ENCODE results near the gene PDGFRA.

The PDGFRA gene

DNA sequence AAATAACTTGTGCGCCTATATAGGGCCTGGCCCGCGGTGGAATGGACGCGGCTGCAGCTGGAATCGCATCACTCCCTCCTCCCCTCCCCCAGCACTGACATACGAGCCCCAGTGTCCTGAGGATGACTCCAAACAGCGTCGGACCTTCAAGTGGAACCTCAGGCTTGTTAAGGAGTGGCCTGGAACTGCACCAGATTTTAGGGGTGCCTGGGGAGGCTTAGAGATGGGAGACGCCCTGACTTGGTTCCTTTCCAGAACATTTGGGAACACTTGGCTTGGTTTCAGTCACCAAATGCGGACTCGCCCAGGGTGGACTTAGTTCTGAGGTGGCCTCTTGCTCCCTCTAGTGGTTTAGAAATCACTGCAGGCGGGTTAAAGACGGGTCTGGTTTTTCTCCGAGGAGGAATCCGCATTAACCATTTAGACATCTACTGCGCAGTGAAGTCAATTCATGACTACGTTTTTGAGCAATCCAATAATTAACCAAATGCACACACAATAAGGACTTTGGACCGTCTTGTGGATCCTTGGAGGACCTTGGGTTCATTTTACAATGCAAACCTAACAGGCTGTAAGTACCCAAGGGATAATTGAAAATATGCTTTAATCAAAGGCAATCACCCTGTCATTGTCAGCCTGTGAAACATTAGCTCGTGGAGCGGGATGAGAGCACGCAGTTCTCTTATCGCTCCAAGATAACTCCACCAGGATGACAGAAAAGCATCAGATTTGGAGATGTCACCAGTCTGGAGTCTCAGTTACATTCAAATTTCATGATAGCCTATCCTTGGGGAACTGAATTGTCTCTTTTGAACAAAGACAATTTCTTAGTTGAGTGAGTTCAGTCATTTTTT lies 11.2 kb upstream of the PDGFRA start:
- peak; percentile 90 for DNase-seq (ENCODE audit: extremely low read depth, low read depth)
- TF ChIP-seq, protein P1, sequence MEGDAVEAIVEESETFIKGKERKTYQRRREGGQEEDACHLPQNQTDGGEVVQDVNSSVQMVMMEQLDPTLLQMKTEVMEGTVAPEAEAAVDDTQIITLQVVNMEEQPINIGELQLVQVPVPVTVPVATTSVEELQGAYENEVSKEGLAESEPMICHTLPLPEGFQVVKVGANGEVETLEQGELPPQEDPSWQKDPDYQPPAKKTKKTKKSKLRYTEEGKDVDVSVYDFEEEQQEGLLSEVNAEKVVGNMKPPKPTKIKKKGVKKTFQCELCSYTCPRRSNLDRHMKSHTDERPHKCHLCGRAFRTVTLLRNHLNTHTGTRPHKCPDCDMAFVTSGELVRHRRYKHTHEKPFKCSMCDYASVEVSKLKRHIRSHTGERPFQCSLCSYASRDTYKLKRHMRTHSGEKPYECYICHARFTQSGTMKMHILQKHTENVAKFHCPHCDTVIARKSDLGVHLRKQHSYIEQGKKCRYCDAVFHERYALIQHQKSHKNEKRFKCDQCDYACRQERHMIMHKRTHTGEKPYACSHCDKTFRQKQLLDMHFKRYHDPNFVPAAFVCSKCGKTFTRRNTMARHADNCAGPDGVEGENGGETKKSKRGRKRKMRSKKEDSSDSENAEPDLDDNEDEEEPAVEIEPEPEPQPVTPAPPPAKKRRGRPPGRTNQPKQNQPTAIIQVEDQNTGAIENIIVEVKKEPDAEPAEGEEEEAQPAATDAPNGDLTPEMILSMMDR (IDR thresholded peaks at IDR 0.05; ENCODE audit: low read depth, low read length): peak; percentile 87

DNA sequence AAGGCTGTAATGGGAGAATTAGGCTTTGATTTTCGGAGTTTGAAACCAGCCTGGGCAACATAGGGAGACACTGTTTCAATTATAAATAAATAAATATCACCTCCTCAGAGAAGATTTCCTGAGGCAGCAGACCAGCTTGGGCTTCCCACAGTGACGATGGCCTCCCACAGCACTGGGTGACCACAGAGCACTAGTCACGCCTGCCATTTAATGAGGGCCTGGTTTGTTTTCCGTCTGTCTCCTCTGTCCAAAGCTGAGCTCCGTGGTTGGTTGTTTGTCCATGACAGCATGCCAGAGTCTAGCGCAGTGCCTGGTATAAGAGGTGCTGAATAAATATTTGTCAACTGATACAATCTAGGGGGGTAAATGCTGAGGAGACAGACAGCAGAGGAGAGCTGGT lies 10.4 kb upstream of the PDGFRA start:
- DNase-seq (ENCODE audit: extremely low read depth, low read depth): no peak
- TF ChIP-seq, protein P1 (IDR thresholded peaks at IDR 0.05; ENCODE audit: low read depth, low read length): no peak

DNA sequence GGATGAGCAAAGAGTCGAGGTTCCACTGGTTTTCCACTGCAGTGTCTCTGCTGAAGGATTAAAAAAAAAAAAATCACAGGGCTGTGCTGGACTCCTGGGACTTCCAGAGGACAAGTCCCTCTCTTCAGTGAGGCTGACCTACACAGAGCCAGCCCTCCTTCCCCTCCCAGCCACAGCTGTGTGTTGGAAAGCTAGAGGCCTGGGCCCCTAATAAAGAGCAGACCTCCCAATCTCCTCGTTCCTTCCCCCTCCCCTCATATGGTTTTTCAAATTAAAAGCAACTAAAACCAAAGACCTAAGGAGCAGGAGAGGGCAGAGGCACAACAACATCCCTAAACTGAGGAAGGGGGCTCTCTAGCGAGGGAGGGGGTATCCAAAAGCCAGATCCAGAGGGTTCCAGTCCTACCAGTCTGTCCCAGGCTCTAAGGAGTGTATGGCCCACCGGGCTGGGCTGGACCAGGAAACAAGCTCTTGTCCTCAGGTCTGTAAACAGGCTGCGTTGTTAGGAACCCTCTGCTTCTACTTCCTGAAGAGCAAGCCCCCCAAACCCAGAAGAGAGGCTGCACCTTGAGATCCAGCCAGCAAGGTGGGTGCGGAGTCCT lies 4.0 kb upstream of the PDGFRA start:
- DNase-seq (ENCODE audit: extremely low read depth, low read depth): no peak
- TF ChIP-seq, protein P1 (IDR thresholded peaks at IDR 0.05; ENCODE audit: low read depth, low read length): no peak

DNA sequence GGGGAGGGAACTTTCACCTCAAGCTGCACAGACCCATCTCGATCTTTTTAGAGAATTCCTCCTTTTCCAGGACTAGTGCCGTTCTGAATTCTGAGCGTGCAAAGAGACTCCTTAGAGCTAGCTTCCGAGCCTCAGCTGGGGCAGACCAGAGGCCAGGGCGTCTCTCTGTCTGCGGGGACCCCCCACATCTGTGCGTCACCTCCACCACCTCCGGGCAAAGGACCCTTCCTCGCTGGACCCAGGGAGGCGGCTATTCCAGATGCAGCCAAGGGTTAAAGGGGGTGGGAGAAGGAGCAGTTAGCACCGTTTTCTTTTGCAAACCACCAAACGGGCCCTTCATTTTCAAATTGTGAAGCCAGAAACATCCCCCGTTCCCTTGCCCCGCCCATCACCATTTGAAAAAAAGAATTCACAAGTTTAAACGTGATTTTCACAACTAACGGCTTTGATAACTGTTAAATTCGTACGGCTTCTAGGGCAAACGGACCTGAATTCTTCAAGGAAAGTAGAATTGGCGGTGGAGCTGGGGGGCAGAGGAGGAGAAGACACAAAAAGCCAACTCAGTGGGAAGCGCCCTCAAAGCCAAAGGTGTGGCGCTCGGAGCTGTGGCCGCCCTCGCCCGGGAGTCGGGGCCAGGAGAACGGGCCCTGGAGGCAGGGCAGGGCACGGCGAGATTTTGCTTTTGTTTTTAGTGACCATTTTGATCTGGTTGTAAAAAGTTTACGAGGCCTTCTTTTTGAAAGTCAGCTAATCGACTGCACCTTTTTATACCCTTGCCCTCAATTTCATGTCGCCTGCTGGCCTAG lies 3.3 kb upstream of the PDGFRA start:
- DNase-seq (ENCODE audit: extremely low read depth, low read depth): no peak
- TF ChIP-seq, protein P1 (IDR thresholded peaks at IDR 0.05; ENCODE audit: low read depth, low read length): no peak

DNA sequence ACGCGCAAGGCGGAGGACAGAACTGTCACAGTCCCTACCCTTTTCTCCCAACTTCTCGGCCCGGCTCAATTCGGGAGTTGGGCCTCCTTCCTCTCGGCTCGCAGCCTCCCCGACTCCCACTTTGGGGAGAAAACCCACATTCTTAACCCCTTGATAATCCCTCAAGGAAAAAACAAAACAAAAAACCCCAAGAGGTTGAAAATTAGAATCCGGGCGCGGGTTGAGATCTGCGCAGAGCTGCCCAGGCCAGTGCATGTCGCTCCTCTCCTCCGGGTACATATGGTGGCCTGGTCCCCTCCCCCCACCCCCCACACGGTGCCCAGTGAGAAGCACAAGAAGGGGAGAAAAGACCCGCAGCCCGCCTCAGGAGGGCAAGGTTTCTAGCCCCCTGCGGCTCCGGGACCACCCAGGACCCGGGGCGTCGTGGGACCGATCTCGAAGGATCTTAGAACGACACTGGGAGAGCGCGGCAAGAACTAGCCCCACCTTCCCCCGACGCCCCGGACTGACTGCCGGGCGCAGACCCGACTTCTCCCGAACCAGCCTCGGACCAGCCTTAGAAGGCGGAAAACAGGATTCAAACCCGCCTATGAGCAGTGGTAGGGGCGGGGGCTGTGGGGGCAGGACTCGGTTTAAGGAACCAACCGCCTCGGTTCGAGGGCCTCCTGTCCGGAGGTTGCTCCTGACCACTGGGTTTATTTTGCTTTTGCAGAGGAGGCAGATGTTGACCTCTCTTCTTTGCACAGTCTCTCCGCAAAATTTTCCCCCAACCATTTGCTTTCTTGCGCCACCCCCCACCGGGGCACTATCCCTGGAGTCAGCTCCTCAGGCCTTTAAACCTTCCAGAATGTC lies 2.5 kb upstream of the PDGFRA start:
- peak; percentile 87 for DNase-seq (ENCODE audit: extremely low read depth, low read depth)
- TF ChIP-seq, protein P1 (IDR thresholded peaks at IDR 0.05; ENCODE audit: low read depth, low read length): no peak

DNA sequence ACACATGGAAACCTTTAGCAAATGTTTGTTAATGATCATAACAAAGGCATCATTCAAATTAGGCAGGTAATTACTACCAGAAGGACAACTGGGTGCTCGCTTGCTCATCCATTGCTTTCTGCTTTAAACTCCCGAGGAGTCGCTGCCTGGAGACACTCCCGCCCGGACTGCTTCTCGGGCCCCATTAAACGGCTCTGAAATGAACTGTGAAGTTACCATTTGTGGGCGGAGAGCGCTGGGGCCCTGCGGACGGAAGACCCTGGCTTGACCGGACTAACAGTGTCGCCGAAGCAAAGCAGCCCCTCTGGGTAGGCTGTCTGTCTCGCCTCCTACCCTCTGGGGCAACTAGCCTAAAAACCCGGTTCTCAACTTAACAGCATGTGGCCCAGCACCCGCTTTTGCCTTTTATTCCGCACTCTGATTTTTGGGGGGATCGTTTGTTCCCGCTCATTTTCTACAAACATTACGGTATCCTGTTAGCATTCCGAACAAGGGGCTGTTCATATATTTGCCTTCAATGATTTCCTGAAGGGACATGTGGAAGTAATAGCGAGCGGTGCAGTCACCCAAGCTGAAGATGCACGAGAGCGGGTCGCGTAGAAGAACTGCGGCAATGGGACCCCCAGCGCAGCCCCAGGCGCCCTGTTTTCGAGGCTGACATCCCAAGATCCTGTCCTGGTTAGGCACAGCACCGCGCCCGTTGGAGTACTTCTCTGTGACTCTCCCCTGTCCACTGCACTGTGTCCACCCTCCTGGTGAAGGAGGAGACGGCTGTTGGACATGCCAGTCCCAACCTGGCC lies 1.6 kb upstream of the PDGFRA start:
- TF ChIP-seq, protein P1 (IDR thresholded peaks at IDR 0.05; ENCODE audit: low read depth, low read length): no peak
- DNase-seq (ENCODE audit: extremely low read depth, low read depth): no peak

All from AG09319 (cell line).